Gastrocnemius medialis (tissue), 4 donors: ENCODE measurements around the gene POLR2I.

Experiments used
- CTCF ChIP-seq, 5 experiments: fragments of 450-650 bp in 3 of 5; fragments of 200-600 bp in 2 of 5; sonication (generic) in 2 of 5; IDR thresholded peaks in 4 of 5; conservative IDR thresholded peaks in 1 of 5; 1 replicate in 4 of 5; 2 replicates in 1 of 5; pipeline ENCODE4 v1.5.1; 2016 to 2019; ENCODE audit warnings: antibody characterized with exemption in 5 of 5, mild to moderate bottlenecking in 3 of 5, moderate library complexity in 3 of 5
- POLR2A ChIP-seq, 2 donors: fragments of 450-650 bp; IDR thresholded peaks; one replicate each; pipeline ENCODE4 v1.6.1; 2017; ENCODE audit warnings: antibody characterized with exemption in 2 of 2, mild to moderate bottlenecking in 2 of 2, moderate library complexity in 2 of 2

- TF ChIP-seq CTCF (IDR thresholded peaks at IDR 0.05 in 4 of 5, conservative IDR thresholded peaks at IDR 0.05 in 1 of 5) (no peak), POLR2A (IDR thresholded peaks at IDR 0.05) (no peak)
Measured at GRCh38 chr19:36103842-36104552, 10.7 kb downstream of the POLR2I start.
